CD4-positive, alpha-beta T cell treated with Interleukin-15 for 4 hours (primary cell): ENCODE data around the gene PHKA1.
"Not testable (repeated sequence)": the region's sequence is repeated elsewhere in the genome, so short reads cannot be mapped to it uniquely, and the experiment has no call there.

Source experiments
- DNase-seq: peaks from one replicate; pipeline ENCODE4 v3.0.0-alpha.2; 2020; ENCODE audit warnings: low spot score

PHKA1 gene

GRCh38 chrX:72569786-72570185, 144.3 kb downstream of the PHKA1 start:
- DNase-seq: no peak

- no peak for DNase-seq
Observed at GRCh38 chrX:72568406-72569092, 145.6 kb downstream of the PHKA1 start.

GRCh38 chrX:72566448-72566847, 147.7 kb downstream of the PHKA1 start:
- no peak for DNase-seq

GRCh38 chrX:72559655-72560054, 154.5 kb downstream of the PHKA1 start:
- not testable (repeated sequence) for DNase-seq

- no peak for DNase-seq
Observed at GRCh38 chrX:72554448-72555140, 159.5 kb downstream of the PHKA1 start.

GRCh38 chrX:72552443-72552842, 161.7 kb downstream of the PHKA1 start:
- DNase-seq: not testable (repeated sequence)

- DNase-seq: no peak
Observed at GRCh38 chrX:72545990-72546389, 168.1 kb downstream of the PHKA1 start.

GRCh38 chrX:72540318-72540717, 173.8 kb downstream of the PHKA1 start:
- DNase-seq: no peak

- no peak for DNase-seq
Observed at GRCh38 chrX:72539822-72540221, 174.3 kb downstream of the PHKA1 start.

- no peak for DNase-seq
Observed at GRCh38 chrX:72536542-72536941, 177.6 kb downstream of the PHKA1 start.

GRCh38 chrX:72532366-72532765, 181.7 kb downstream of the PHKA1 start:
- DNase-seq: no peak
